ENCODE results near the gene PAX4.

PAX4 gene, protein sequence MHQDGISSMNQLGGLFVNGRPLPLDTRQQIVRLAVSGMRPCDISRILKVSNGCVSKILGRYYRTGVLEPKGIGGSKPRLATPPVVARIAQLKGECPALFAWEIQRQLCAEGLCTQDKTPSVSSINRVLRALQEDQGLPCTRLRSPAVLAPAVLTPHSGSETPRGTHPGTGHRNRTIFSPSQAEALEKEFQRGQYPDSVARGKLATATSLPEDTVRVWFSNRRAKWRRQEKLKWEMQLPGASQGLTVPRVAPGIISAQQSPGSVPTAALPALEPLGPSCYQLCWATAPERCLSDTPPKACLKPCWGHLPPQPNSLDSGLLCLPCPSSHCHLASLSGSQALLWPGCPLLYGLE

DNA sequence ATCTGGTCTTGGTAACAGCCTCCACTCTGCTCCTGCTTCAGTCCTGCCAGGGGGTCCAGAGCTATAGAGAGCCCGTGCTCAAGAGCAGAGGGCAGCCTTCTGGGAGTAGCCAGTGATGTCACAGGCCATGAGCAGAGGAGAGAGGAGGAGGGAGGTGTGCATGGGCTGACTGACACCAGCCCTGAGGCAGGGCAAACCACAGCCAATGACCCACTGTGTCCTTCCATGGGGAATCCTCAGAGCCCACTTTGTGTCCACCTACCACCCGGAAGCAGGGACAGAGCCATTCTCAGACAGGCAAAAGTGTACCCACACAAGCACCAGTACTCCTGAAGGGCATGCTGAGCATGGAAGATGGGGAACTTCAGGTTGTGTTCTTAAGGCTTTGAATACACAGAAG lies at the start of gene PAX4:
PAX4 (minus strand) TSS at position 101 of the 400 bp plus-strand sequence. CDS start 2,214 bp downstream, outside the sequence.
- DNase-seq: no peak

GRCh38 chr7:127667017-127667670 lies 49.2 kb upstream of the PAX4 start:
- DNase-seq: no peak

- DNase-seq: no peak
These were observed 48.7 kb upstream of the PAX4 start for GRCh38 chr7:127666602-127667001.

GRCh38 chr7:127665922-127666321 lies 48.0 kb upstream of the PAX4 start:
- no peak for DNase-seq

DNA sequence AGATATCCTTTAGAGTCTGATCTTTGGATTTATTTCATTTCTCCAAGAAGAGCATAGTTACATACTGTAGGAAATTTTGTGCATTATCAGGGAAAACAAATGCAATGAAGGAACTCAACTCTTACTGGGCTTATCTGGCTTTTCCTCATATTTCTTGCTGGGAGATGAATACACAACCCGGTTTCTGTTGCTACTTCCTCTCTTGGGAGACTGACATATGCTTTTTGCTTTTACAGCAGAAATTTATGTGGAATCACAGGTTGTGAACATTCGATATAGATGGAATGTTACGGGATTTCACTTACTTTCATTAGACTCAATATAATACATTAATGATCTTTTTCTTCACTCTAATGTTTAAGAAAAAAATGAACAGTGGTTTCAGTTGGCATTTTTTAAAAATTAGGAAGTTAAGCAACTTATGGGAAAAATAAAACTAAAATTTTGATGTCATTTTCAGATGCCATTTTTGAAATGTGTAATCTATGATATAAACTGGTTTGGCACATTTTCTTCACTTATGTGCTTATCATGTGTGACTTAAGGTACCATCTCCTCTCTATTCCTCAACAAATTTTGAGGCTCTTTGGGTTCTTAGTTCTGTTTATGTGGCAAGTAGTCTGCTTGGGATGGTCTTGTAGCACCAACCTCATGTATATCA lies 41.2 kb upstream of the PAX4 start:
- DNase-seq: peak; percentile 7 to 19

- DNase-seq: no peak
These were observed 39.6 kb upstream of the PAX4 start for GRCh38 chr7:127657500-127657899.

DNA sequence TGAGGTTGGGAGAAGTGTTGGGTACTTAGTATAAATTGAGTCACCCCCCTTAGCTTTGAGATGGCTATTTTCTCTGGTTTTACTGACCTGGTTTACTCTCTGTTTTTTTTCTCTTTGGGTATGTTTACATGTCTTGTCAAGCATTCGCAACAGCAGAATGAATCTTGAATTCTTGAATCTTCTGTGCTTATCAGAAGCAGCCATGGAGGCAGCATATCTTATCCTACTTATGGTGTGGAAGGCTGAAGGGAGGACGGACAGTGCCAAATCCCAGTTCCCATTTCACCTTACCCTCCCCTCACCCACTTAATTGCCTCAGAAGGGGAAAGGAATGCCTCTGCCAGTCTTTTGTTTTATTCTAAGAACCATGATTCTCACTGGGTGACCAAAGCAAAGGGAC lies 37.8 kb upstream of the PAX4 start:
- no peak for DNase-seq

GRCh38 chr7:127654404-127655394 lies 36.8 kb upstream of the PAX4 start:
- peak; percentile 31 to 57 for DNase-seq

- DNase-seq: no peak
These were observed 35.5 kb upstream of the PAX4 start for GRCh38 chr7:127653396-127653795.

GRCh38 chr7:127652333-127653248 lies 34.6 kb upstream of the PAX4 start:
- DNase-seq: peak; percentile 24 to 42

- DNase-seq: peak; percentile 99 to 100
These were observed 33.8 kb upstream of the PAX4 start, which contains the start of gene SND1 for GRCh38 chr7:127651556-127652332. SND1 (plus strand) TSS chr7:127652194; CDS start chr7:127652374, 180 bp downstream.

DNA sequence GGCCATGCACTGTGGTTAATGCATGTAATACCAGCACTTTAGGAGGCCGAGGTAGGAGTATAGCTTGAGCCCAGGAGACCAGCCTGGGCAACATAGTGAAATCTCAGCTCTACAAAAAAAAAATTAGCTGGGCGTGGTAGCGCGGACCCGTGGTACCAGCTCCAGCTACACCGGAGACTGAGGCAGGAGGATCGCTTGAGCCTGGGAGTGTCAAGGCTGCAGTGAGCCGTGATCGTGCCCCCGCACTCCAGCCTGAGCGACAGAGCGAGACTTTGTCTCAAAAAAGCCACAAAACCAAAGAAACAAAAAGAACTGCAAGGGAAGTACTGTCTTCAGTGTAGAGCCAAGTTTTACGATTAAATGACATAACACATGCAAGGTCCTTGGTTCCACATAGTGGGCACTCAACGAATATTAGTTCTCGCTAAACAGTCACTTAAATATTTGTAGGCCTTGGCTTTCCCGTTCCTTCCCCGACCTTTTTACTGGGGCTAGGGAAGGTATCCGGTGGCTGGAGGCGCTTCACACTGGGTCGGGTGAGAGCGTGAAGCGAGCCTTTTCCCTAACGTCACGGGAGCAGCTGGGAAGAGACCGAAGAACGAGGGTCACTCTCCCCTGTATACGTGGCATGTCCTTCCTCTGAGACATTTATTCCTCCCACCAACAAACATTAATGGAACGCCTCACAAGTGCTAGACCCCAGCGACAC lies 33.1 kb upstream of the PAX4 start:
- DNase-seq: peak; percentile 47 to 65

DNA sequence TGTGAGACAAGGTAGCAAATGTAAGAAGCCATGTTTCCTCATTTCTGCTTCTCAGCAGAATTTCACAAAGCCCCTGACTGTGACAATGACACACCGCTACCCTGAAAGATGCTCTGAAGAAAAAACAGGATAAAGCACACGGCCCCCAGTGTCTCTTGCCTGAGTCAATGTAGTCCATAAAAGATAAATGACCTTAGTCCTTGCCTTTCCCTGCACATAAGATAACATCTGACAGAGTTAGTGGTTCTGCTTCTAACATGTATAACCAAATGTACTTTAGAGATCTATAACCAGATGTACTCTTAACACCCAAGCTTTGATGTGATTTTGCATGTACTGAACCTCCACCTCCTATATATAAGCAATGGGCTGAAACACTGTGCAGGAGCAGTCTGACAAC lies 31.0 kb upstream of the PAX4 start:
- no peak for DNase-seq

DNA sequence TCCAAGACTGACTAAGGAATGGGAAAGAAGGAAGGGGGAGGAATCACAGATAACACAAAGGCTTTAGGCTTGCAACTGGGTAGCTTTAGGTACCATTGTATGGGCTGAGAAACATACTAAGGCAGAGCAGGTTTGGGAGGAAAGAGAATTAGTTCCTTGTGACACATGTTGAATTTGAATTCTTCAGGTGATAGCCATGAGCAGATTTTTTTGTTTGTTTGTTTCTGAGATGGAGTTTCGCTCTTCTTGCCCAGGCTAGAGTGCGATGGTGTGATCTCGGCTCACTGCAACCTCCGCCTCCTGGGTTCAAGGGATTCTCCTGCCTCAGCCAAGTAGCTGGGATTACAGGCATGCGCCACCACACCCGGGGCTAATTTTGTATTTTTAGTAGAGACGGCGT lies 29.7 kb upstream of the PAX4 start:
- no peak for DNase-seq

GRCh38 chr7:127644484-127644883 lies 26.5 kb upstream of the PAX4 start:
- no peak for DNase-seq

DNA sequence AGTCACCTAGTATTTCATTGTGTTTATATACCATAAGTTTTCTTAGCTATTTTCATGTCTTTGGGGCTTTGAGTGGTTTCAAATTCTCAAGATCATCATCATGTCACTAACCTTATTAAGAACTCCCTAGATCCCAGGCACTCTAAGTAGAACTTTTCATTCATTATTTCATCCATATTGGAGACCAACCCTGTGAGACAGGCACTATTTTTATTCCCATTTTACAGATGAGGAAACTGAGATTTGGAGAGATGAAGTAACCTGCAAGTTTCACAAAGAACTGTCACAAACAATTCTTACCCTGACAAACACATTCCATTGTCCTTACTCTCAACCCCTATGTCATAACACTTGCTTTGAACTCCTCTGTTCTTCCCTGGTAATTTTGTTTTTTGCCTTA lies 20.3 kb upstream of the PAX4 start:
- no peak for DNase-seq

GRCh38 chr7:127635659-127636285 lies 17.8 kb upstream of the PAX4 start:
- DNase-seq: no peak

DNA sequence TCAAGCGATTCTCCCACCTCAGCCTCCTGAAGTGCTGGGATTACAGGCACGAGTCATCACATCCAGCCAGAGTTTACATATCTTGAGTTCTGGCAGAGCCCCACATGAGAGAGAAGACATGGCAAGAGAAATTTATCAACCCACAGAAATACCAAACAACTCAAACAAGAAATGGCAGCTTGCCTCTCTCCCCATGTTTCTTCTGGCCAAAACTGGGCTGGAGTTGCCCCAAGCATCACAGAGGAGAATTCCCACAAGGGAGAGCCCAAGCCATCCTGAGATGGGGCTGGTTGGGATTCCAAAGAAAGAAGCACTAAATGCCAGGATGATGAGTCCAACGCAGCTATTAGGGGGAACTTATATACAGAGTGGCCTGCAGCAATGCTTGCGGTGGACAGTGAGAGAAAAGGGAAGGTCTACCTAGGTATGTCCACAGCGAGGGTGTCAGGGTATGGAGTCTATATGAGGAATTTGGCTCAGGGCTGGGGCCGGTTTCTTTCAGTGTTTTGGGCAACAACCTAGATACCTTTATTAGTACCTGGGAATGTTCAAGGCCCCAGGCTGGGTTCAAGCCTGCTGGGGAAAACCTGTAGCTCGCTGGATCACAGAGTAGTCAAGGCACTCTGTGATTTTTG lies 14.5 kb upstream of the PAX4 start:
- no peak for DNase-seq

Measured in Kasumi-1 (cell line).